Stimulated activated CD4-positive, alpha-beta T cell treated with anti-CD3 and anti-CD28 coated beads, Interleukin-2, amount 100 ng/mL, for 48 hours (primary cell): ENCODE measurements around the gene TBCC.
"Not testable (repeated sequence)": the region's sequence is repeated elsewhere in the genome, so short reads cannot be mapped to it uniquely, and the experiment has no call there.

Experiments
- DNase-seq, 2 donors: peaks; one replicate each; pipeline ENCODE4 v3.0.0-alpha.2; 2020

TBCC gene

DNA sequence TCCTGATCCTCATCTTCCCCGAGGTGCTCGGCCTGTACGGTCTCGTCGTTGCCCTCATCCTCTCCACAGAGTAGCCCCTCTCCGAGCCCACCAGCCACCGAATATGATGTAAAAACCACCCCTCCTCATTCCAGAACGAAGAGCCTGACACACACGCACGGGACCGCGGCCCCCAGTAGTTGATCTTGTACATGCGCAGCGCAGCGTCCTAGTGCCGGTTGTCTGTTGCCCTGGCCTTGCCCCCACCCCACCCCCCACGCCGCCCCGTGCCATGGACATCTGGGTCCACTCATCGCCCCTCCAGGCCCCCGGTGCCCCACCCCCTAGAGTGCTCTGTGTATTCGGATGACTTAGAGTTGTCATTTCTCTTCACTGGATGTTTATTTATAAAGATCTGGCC, 18.3 kb downstream of the TBCC start:
- DNase-seq, result no peak

DNA sequence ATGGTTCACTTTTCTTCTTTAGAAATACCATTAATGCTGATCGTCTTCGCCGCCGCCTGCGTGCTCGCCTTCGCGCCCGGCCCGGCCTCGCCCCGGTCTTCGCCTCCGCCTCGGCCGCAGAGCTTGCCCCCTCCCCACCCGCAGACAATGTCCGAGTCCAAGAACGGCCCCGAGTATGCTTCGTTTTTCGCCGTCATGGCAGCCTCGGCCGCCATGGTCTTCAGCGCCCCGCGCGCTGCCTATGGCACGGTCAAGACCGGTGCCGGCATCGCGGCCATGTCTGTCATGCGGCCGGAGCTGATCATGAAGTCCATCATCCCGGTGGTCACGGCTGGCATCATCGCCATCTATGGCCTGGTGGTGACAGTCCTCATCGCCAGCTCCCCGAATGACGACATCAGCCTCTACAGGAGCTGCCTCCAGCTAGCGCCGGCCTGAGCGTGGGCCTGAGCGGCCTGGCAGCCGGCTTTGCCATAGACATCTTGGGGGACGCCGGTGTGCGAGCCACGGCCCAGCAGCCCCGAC, 18.8 kb downstream of the TBCC start:
- peak in 1 of 2 donors; percentile 13 for DNase-seq

DNA sequence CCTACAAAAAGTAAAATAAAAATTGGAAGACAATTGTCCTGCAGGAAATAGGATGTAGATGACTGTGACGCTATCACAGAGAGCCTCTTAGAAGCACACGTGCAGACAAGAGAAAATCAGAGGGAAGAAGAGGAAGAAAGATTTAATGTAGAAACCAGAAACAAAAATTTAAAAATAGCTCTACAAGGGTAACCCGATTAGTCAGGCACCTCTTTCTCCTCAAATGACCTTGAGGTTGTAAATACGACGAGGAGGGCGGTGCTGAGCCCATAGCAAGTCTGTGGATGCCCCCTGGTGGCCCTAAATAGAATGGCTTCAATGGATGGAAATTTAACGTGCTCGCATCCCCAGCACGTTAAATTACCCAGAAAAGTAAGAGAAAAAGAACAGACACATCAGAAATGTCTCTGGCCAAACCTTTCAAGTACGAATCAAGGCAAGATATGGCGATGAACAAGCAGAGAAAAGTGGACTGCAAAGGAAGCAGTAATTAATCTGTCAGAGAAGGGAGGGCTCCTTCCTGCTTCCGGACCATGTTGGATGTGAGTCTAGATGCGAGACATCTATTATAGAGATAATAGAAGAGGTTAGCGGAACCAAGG, 19.3 kb downstream of the TBCC start:
- DNase-seq, result peak; percentile 50 to 53

DNA sequence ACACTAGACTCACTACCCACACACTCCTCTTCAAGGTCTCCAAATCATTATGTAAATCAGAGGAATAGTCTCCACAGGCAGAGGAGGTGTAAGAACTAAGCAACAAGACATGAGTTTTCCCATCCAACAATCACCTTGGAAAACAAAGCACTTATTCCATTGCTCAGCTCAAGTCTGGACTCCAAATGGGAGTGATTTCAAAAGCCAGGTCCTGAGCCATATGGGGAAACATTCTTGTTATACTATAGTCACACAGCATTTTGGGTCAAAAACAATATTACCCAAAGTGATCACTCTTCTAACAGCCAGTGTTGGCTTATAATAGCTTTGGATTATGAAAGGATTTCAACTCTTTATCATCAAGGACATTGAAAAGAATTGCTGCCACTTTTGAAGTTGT, 19.9 kb downstream of the TBCC start:
- DNase-seq, result no peak

DNA sequence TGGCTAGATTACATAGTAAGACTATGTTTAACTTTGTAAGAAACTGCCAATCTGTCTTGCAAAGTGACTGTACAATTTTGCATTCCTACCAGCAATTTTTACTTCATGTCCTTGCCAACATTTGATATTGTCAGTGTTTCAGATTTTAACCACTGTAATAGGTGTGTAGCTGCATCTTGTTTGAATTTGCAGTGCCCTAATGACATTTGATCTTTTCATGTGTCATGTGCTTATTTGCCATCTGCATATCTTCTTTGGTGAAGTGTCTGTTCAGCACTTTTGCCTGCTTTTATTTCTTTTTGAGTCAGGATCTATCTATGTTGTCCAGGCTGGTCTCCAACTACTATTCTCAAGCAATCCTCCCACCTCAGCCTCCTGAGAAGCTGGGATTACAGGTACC, 21.1 kb downstream of the TBCC start:
- DNase-seq, result no peak

DNA sequence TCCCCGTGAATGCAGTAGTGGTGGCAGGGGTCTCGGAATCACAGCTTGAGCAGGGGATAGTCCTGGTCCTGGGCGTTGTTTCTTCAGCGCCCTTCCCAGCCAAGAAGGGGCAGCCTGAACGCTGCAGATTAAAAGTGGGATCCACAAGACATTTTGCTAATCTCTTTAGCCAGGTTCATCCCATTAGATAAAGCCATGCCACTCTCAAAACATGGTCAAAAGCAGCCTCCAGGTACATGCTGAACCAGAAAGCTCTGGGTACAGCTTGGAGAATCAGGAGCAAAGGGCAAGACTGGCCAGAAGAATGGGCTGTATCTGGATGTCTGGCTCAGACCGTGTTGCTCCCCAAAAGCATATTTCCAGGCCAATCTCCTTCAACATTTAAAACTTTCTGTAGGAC, 23.4 kb downstream of the TBCC start, which contains the start of gene PRPH2:
Gene PRPH2 (minus strand): TSS at position 101 of the 400 bp plus-strand sequence. CDS start 263 bp downstream, outside the sequence.
- DNase-seq, result no peak

DNA sequence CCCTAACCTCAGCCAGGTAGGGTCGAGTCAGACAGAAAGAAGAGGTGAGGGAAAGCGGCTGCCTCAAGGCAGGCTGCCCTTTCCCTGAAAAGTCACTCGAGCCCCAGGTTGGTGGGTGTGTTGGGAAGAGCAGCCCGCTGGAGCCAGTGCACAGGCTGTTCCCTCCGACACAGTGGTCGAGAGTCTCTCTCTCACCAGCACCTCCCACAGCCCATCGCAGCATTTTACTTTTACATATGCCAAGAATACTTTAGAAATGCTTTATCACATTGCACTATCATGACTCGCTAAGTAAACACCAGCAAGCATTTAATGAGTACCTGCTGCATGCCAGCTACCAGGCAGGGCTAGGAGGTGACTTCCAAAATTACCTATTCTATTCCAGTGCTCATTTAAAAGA, 25.2 kb downstream of the TBCC start:
- no peak for DNase-seq

DNA sequence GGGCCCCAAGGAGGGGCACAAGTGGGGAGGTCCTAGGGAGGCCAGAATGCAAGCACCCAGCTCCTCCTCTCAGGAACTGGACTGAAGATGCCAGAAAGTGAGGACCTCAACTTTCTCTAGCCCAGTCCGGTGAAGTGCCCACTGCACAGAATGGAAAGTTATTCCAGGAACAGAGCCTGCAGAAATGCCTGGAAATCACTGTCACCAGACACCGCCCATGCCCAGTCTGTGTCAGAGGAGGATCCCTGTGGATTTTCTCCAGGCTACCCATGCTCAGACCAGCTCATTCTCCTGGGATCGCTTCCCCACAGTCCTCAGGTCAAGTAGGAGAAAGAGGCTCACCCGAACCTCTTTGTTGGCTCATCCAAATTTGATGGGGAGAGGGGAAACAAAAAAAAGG, 30.0 kb downstream of the TBCC start:
- DNase-seq, result no peak

DNA sequence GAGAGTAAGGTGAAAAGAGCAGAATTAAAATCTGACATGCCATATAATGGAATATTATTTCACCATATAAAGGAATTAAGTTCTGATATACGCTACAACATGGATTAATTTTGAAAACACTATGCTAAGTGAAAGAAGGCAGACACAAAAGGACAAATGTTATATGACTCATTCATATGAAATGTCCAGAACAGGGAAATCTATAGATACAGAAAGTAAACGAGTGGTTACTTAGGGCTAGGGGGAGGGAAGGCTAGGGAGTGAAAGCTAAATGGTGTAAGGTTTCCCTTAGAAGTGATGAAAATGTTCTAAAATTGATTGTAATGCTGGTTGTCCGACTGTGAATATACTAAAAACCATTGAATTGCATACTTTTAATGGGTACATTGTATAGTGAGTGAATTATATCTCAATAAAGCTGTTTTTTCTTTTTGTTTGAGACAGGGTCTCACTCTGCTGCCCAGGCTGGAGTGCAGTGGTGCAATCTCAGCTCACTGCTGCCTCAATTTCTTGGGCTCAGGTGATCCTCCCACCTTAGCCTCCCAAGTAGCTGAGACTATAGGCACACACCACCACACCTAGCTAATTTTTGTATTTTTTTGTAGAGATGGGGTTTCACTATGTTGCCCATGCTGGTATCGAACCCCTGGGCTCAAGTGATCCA, 31.7 kb downstream of the TBCC start:
- no peak for DNase-seq

DNA sequence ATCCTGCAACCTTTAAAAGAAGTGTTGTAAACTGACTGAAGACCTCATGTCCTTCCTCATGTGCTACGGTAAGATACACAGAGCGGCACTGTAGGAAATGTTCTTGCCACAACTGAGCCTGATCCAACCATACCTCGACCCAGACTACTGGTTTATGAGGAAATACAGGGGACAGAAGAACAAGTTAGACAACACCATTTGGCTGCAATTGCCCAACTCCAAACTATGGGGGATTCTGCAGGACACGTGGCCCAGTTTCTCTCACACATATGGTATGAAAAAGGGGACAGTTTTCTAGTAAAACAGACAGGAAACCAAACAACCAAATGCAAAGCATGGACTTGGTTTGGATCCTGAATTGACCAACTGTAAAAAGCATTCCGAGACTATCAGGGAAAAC, 34.0 kb downstream of the TBCC start:
- DNase-seq, result no peak

DNA sequence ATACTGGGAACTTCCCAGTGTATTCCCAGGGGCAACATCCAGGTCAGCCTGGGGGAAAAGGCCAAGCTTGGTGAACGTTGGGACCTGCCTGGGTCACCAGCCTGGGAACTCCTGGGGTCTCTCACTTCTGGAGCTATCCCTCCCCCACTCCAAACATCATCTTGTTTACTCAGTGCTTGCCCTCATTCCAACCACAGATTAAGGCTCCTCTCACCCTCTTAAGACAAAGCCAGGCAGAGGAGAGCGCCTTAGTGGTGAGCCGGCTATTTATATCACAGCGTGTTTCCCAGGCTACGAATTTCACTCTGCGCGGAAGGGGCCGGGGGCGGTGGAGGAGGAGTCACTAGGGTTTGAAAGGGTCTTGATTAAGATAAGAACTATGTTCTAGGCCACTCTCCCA, 35.6 kb downstream of the TBCC start:
- no peak for DNase-seq

DNA sequence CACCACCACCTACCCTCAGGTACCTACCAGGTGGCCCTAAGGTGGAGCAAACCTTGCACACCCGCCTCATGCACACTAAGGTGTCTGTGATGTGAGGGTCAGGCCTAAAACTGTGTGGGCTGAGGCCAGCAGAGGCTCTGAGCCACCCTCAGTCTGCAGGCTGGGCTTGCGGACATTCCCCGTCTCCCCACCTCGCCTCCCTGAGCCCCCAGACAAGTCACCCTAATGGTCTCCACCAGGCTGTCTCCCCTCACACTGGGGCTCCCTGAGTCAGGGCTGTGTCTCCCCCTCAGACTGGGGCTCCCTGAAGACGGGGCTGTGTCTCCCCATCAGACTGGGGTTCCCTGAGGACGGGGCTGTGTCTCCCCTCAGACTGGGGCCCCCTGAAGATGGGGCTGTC, 36.0 kb downstream of the TBCC start:
- DNase-seq, result no peak

DNA sequence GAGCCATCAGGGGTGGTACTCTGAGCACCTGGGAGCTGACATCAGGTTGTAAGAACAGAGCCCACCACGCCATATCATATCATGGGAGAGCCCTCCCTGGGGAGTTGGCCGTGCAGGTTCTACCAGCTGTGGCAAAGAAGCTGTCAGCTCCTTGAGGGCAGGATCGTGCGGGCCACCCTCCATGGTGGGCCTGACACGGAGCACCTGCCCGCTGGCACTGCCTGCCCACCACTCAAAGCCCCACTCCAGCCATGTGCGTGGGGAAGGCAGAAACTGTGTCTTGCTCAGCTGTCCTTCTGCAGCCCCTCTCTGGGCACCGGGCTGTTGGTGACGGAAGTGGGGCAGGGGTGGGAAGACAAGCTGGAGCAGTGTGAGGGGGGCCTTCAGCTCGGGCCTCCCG, 37.8 kb downstream of the TBCC start:
- no peak for DNase-seq

DNA sequence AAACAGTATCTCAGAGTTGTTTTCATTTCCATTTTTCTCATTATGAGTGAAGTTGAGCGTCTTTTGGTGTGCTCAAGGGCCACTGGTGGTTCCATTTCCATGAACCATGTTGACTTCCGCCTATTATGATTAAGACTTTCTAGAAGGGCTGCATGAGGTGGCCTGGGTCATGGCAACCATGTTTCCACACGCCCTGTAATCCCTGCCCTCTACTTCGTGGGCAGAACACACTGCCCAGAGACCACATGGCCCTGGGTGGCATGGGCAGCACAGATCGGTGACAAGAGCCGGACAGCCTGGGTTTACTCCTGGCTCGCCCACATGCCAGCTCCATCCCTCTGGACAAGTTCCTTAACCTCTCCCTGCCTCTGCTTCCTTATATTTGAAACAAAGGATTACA, 38.3 kb downstream of the TBCC start:
- no peak for DNase-seq

DNA sequence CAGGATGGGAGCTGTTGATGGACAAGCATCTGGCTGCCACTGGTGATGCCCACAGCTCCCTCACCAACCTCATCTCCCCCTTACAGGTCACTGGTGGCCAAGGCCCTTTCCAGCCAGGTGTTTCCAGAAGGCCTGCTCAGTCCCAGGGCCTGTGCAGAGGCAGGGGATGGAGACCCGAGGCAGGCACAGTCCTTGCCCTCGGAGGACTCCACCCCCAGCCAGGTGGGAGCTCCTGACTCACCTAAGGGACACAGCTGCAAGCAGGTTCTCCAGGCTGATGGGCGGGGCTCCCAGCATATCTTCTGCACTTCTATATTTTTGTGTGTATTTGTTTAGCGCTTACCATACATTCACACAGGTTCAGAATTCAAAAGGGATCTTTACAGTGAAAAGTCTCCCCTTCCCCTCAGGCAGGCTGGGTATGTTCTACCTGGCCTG, 40.9 kb downstream of the TBCC start:
- no peak for DNase-seq

DNA sequence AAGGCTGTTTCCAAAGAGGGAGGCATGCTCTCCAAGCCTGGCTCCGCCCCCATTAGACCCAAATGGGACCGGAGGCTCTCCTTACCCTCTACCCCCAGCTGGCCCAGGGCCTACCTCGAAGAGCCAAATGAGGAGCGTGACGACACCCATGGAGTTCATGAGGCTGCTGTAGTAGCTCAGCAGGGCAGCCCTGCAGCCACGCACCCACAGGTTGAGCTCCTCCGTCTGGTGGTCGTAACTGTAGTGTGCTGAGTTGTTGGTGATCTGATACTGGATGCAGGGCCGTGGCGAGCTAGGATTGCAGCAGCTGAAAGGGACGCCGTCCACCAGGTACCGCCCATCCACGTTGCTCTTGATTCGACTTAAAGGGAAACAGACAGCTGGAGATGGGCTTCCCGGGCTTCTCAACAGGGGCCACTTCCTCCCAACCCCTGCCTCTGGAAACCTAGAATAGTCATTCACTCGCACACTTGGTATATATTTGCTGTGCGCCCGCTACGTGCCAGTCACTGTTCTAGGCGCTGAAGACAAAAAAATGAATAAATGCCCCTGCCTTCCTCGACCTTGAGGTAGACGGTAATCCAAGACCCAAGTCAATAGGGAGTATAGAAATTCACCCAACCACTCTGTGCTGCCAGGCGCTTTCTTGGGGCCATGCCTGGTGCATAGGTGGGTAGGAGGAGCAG, 41.5 kb downstream of the TBCC start:
- no peak for DNase-seq

DNA sequence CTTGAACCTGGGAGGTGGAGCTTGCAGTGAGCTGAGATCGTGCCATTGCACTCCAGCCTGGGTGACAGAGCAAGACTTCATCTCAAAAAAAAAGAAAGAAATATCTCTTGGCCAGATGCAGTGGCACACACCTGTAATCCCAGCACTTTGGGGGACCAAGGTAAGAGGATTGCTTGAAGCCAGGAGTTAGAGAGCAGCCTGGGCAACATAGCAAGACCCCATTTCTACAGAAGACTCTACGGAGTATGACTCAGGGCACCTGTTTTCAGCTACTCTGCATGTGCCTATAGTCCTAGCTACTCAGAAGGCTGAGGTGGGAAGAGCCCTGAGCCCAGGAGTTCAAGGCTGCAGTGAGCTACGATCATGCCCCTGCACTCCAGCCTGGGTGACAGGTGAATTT, 43.1 kb downstream of the TBCC start:
- DNase-seq, result not testable (repeated sequence)

DNA sequence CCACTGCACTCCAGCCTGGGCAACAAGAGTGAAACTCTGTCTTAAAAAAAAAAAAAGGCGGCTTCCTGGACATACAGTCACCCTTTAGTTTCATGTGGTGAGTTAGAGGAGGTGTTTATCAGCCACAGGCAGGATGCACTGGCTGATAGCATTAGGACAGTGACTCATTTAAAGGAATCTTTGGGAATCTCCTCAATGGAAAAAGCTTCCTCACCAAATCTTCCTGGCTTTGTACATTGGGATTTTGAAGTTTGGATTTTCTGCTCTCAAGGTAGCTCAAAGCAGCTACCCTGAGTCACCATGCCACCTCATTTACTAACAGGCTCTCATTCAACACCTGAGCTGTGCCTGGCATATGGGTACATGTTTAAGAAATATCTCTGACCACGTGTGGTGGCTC, 43.7 kb downstream of the TBCC start:
- no peak for DNase-seq

DNA sequence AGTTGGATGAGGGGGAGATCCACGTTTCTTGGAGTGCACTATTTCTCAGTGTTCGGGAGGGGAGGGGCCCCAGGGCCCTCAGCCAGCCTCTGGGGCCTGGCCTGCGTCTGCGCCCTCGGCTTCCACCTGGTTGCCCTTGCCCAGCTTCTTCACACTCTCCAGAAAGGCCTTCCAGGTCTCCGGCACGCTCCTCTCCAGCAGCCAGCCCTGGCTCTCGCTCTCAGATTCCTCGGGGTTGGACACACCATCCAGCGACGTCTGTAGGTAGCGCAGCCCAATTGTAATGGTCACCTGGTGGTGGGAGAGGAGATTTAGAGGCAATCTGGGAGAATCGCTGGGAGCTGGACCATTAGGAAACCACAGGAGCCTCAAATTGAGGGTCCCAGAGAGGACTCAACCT, 47.7 kb downstream of the TBCC start:
- no peak for DNase-seq

DNA sequence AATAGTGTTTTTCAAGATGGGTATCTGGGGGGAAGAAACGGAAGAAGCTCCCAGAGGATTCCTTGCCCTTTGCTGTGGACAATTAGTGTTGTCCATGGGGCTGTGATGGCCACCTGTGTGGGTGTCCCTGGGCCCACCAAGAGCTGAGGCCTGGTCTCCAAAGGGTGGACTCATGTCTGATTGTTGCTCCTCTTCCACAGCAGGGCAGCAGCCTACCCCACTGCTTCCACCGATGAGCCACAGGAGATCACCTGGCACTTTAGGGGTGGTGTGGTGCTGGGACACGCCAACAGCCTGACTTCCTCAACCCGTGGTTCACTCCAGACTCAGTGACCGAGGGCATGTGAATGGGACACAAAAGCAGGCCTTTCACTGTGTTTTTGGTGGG, 48.6 kb downstream of the TBCC start:
- no peak for DNase-seq

DNA sequence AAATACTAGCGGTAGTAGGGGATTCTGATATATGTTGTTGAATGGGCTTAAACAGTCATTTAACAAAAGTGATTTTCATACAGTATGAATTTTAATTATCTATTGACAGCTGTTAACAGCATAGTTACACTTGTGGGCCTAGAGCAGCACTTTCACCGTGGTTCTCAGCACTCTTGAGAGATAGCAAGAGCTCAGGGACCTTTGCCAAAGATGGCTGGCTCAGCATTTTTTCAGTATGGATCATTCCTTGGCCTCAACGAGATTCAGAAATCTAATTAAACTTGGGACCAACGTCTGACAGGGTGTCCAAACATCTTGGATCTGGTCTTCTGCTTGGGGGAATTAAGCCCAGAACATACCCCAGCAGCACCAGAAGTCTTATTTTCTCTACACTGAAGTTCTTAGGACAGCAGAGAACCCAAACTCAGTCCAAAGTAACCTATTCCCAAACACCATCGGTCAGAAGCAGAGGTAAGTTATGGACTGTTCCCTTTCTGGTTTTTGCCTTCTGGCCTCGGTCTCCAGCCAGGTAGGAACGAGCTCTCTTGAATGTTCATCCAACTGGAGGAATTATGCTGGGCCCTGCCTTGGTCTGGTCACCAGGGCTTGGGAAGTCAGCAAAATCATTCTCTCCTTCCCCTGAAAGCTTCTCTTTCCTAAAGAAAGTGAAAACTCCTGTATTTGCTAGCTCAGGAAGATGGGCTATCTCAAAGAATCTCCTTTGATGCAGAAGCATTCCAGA, 49.2 kb downstream of the TBCC start:
- no peak for DNase-seq

DNA sequence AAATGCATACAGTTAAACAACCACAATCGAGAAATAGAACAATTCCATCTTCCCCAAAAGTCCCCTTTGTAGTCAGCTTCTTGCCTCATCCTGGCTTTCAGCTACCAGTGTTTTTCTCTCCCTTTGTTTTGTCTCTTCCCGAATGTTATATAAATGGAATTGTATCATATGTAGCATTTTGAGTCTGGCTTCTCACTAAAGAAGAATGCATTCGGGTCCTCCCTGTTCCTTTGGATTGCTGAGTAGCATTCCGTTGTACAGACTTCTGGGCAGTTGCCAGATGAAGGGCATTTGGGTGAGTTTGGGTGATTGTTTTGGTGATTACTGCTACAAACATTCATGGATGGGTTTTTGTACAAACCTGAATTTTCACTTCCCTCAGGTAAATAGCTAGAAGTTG, 51.3 kb downstream of the TBCC start:
- DNase-seq, result no peak
